HG02798 (cell line): Measurements from ENCODE around the gene TCP11.

Experiments
- ATAC-seq: cut with Tn5 transposase; IDR thresholded peaks from one replicate; pipeline ENCODE4 v1.9.1; 2021; ENCODE audit warnings: mild to moderate bottlenecking; ENCODE audit not compliant: unreplicated experiment, poor library complexity

TCP11 gene

DNA sequence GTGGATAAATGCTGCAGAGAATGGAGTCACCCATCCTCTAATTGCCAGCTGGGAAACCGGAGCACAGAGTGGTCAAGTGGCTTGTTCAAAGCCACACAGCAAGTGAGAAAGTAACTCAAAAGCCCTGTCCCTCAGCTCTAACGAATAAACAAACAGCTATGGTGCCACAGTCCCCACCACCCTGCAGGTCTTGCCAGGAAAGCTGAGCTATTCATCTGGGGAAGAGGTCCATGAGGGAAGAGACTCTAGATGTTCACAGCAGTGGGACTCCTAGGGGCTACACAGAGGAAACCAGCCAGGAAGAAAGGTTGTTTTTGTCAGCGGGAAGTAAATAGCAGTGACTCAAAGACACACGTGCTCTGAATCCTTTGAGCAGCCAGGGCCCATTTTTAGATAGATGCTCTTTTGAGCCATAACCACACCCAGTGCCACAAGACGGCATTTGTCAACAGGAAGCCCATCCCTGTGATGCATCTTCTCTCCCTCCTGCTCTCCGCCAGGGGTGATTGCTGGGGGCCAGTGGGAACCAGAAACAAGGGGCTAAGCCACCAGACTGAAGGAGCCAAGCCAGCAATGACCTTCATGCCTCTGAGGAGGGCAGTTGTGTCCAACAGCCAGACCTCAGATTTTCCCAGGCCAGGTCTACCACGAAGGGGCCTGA, 32.4 kb upstream of the TCP11 start:
- no peak for ATAC-seq

GRCh38 chr6:35173044-35173426, 31.9 kb upstream of the TCP11 start:
- no peak for ATAC-seq

DNA sequence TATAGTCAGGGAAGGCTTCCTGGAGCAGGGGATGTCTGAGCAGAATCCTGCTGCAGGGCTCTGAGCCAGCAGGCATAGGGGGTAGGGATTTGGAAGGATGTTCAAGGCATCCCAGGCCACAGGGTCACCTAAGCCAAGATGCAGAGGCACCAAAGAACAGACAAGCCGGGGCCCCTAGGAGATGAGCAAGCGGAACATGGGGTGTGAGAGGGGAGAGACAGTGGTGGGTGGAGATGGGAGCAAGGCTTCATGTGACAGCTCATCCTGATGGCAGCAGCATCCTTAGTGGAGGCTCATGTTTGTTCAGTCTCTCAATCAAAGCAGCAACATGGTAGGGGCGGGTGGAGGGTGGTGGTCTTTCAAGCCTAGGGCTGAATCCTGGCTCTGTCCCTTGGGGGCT, 29.8 kb upstream of the TCP11 start:
- ATAC-seq, result no peak

- no peak for ATAC-seq
Measured at GRCh38 chr6:35170166-35170565, 29.0 kb upstream of the TCP11 start.

GRCh38 chr6:35168461-35168861, 27.3 kb upstream of the TCP11 start:
- ATAC-seq, result no peak

- no peak for ATAC-seq
Measured at GRCh38 chr6:35167505-35167904, 26.4 kb upstream of the TCP11 start.

DNA sequence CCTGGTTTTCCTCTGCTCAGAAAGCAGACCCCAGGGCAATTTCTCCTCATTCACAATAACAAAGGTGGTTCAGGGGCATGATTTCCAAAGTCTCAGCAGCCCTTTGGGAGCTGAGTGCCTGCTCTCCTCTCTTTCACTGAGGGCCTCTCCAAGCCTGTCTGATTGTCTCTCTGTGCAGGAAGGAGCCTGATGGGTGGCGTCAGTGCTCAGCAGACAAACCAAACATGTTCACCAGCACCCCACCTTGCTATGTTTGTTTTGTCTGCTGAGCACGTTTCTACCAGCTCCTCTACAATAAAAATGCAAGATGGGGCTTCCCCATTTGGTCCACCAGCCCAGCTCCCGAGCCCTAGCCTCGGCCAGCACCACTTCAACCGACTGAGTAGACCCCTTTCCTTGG, 25.4 kb upstream of the TCP11 start:
- ATAC-seq, result no peak

- no peak for ATAC-seq
Measured at GRCh38 chr6:35166116-35166515, 25.0 kb upstream of the TCP11 start.

- ATAC-seq, result no peak
Measured at GRCh38 chr6:35165630-35166071, 24.5 kb upstream of the TCP11 start.

DNA sequence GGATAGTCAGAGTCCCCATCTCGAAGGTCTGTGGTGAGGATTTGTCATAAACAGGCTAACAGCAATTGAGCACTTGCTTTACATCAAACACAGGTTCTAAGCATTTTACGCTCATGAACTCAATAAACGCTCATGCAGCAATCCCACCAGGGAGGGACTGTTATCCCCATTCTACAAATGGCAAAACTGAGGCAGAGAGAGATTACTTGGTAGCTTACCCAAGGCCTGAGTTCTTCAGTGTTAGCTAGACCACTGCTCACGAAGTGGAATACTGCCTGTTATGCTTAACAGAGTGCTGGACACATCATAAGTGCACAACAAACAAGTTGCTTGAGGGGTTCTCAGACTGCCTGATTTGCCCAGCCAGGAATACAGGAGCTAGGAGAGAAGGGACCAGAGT, 23.7 kb upstream of the TCP11 start:
- ATAC-seq, result no peak

- ATAC-seq, result no peak
Measured at GRCh38 chr6:35164277-35164676, 23.1 kb upstream of the TCP11 start.

DNA sequence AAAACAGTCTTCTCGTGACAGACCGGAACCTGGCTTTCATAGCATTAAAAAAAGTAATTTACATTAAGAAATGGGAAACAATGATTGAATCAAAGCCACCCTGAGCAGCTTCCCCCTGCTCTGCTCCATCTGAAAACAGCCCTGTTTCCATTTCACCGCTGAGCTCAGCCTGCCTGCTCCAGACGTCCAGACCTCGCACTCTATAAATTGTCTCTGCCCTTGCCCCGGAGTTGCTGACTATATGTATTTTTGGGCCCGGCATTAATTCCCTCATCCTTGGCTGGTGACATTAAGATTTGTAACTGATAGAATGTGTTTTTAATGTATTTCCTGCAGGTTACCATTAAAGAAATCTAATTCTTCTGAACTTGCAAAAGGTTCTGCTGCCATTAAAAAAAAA, 22.7 kb upstream of the TCP11 start:
- no peak for ATAC-seq

DNA sequence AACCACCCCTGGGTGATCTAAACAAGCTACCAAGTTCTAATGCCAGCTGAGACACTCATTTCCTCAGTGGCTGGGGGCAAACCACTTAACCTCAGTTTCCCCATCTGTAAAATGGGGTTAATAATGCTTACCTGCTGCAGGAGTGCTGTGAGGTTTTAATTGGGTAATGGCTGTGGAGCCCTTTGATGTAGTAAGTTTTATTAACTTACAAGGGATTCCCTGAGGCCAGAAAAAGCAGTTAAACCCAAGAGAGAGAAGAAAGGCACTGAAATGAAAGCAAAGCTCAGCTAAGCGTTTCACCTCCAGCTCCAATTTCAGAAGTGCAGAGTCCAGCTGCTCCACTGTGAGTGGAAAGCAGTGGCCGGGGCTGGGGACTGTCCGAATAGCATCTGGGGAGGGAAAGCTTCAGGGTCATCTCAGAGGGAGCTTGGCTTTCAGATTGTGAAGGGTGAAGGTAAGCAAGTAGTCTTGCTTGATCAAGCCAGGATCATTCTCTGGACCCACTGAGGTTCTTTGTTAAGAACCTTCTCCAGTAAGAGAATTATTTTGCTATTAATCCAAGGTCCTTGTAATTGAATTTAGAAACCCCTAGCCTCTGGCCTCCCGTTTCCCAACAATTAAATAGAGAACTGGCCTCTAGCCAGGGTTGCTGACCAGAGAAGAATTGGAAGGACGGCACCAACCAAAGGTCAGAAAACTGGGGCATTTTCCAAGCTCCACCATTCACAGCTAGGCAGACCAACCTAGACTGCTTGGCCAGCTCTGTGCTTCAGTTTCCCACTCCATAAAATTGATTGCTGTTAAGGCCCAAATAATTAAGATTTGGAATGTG, 20.9 kb upstream of the TCP11 start:
- no peak for ATAC-seq

GRCh38 chr6:35161266-35161665, 20.1 kb upstream of the TCP11 start:
- no peak for ATAC-seq

GRCh38 chr6:35160642-35161041, 19.5 kb upstream of the TCP11 start:
- ATAC-seq, result no peak

DNA sequence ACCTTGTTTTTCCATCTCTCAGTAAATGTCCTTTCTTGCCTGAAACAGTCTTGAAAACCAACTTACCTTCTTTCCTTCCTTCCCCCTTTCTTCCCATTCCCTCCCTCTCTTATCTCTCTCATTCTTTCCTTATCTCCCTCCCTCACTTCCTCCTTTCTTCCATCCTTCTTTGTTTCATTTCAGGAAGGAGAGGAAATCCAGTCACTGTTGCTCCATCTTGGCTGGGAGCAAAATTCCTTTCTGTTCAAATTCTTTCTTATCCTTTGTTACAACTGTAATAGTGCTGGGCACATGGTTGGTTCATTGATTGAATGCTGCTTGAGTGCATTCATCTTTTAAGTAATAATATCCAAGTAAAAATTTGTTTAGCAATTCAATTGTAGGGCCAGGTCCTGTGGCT, 17.4 kb upstream of the TCP11 start:
- no peak for ATAC-seq

- no peak for ATAC-seq
Measured at GRCh38 chr6:35154947-35155346, 13.8 kb upstream of the TCP11 start.

DNA sequence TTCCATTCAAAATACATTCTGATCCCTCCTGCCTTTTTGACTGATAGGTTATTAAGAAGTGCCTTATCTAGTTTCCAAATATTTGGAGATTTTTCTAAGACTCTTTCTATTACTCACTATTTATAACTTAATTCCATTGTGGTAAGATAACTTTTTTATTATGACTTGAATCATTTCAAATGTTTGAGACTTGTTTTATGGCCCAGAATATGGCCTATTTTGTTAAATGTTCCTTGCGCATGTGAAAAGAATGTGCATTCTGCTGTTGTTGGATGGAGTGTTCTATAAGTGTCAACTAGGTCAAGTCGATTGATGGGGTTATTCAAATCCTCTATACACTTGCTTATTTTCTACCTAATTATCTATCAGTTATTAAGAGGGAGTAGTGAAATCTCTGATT, 13.1 kb upstream of the TCP11 start:
- ATAC-seq, result no peak

DNA sequence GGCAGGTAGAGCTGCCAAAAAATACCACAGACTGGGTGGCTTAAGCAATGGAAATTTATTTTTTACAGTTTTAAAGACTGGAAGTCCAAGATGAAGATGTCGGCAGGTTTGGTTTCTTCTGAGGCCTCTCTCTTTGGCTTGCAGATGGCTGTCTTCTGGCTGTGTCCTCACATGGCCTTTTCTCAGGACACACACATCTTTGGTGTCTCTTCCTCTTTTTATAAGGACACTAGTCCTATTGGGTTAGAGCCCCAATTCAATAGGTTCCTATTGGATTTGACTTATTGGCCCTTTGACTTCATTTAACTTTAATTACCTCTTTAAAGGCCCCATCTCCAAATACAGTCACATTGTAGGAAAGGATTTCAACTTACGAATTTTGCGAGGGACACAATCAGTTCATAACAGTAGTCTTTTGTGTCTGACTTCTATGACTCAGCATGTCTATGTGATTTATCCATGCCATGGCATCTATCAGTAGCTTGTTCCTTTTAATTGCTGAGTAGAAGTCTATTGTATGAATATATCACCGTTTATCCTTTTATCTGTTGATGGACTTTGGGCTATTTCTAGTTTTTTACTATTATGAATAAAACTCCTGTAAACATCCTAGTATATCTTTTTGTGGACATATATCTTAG, 11.0 kb upstream of the TCP11 start:
- no peak for ATAC-seq

- ATAC-seq, result no peak
Measured at GRCh38 chr6:35151466-35151865, 10.3 kb upstream of the TCP11 start.

DNA sequence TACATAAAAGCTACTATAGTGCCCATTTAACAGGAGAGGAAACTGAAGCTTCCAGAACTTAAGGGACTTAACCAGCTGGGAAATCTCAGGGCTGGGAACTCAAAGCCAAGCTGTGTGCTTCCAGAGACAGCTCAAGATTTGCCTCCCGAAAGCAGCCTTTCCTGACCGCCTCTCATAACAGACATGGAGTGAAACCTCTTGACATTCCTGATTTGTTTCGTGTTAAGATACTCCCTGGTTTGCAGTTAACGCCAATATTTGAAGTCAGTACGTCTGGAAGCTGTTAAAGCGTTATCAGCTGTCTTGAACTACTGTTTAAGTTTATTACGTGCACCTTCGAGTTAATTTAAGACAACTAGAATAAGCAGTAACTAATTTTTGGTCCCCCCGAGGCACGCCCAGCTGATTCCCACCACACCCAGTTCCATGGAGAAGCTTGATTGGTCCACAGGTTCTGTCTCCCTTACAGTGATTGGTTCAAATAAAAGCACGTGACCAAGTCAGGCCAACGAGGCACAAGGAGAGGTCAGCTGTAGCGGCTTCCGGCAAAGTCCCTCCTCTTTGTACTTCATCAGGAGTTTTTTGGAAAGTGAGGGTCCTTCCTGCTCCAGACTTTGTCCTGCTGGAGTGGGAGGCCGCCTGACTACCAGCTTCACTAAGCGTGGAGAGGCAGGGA, 8.9 kb upstream of the TCP11 start:
- no peak for ATAC-seq
